ENCODE results near the gene GPR87.

Gene GPR87

DNA sequence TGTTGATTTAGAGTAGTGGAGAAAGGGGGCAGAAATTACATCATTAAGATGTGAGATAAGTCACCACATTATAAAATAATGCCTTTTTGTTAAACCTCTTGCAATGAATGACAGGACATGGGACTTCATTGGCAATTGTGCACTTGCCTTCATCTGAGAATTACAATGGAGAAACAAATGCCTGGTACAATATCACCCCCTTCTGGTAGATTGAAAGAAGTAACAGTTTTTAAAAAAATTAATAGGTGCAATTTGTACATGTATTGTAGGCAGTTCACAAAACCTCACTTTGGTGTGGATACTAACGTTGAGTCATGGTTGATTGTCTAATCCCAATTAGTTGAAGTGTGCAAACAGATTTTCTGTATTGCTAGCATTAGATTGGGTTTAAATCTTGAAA is 33.7 kb downstream of the GPR87 start:
- no peak for TF ChIP-seq ISL1 (CRISPR knock-in tag; IDR thresholded peaks at IDR 0.05)
- TF ChIP-seq, protein P1, sequence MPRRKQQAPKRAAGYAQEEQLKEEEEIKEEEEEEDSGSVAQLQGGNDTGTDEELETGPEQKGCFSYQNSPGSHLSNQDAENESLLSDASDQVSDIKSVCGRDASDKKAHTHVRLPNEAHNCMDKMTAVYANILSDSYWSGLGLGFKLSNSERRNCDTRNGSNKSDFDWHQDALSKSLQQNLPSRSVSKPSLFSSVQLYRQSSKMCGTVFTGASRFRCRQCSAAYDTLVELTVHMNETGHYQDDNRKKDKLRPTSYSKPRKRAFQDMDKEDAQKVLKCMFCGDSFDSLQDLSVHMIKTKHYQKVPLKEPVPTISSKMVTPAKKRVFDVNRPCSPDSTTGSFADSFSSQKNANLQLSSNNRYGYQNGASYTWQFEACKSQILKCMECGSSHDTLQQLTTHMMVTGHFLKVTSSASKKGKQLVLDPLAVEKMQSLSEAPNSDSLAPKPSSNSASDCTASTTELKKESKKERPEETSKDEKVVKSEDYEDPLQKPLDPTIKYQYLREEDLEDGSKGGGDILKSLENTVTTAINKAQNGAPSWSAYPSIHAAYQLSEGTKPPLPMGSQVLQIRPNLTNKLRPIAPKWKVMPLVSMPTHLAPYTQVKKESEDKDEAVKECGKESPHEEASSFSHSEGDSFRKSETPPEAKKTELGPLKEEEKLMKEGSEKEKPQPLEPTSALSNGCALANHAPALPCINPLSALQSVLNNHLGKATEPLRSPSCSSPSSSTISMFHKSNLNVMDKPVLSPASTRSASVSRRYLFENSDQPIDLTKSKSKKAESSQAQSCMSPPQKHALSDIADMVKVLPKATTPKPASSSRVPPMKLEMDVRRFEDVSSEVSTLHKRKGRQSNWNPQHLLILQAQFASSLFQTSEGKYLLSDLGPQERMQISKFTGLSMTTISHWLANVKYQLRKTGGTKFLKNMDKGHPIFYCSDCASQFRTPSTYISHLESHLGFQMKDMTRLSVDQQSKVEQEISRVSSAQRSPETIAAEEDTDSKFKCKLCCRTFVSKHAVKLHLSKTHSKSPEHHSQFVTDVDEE (CRISPR knock-in tag; IDR thresholded peaks at IDR 0.05), result no peak
- ATAC-seq, result peak; percentile 86

DNA sequence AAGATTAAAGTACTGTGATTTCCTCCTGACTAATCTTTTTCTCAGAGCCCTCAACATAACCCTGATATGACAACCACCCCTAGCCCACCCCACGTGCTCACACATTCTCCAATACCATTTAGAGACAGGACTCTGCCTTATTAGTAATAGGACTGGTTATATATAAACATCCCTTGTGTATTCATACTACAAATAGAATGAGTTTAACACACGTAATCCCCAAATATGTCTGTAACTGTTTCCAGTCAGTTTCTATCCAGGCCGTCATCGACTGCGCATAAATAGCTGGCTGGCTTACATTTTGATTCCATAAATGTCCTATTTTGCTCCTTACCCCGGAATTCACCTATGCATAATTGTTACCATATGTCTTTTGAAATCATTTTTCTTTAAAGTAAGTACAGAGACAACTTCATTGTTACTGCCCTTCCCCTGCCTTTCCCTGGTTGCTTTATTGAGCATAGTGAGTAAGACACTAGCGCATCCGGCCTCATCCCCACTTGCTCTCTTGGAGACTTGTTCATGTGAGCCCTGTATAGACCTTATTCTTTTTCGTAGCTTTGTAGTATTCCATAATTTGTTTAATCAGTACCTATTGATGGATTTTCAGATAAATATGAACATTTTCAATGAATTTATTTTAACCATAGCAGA is 34.8 kb downstream of the GPR87 start:
- TF ChIP-seq ZNF565 (CRISPR knock-in tag; conservative IDR thresholded peaks at IDR 0.05; ENCODE audit: low read depth) (no peak), ESRRG (CRISPR knock-in tag; IDR thresholded peaks at IDR 0.05) (no peak), ZFP30 (CRISPR knock-in tag; IDR thresholded peaks at IDR 0.05) (no peak), ARNTL (CRISPR knock-in tag; IDR thresholded peaks at IDR 0.05; ENCODE audit: borderline replicate concordance, low read depth) (no peak), ZC3H10 (CRISPR knock-in tag; IDR thresholded peaks at IDR 0.05) (no peak), OSR1 (CRISPR knock-in tag; IDR thresholded peaks at IDR 0.05) (no peak), SNAI2 (CRISPR knock-in tag; IDR thresholded peaks at IDR 0.05) (no peak), CSDC2 (CRISPR knock-in tag; IDR thresholded peaks at IDR 0.05) (no peak), RARB (CRISPR knock-in tag; IDR thresholded peaks at IDR 0.05) (no peak), TCF4 (CRISPR knock-in tag; IDR thresholded peaks at IDR 0.05; ENCODE audit: borderline replicate concordance) (no peak), ISL1 (CRISPR knock-in tag; IDR thresholded peaks at IDR 0.05) (no peak), GLIS3 (CRISPR knock-in tag; IDR thresholded peaks at IDR 0.05) (no peak), ZNF8 (CRISPR knock-in tag; IDR thresholded peaks at IDR 0.05) (no peak)
- TF ChIP-seq, protein P2, sequence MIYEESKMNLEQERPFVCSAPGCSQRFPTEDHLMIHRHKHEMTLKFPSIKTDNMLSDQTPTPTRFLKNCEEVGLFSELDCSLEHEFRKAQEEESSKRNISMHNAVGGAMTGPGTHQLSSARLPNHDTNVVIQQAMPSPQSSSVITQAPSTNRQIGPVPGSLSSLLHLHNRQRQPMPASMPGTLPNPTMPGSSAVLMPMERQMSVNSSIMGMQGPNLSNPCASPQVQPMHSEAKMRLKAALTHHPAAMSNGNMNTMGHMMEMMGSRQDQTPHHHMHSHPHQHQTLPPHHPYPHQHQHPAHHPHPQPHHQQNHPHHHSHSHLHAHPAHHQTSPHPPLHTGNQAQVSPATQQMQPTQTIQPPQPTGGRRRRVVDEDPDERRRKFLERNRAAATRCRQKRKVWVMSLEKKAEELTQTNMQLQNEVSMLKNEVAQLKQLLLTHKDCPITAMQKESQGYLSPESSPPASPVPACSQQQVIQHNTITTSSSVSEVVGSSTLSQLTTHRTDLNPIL (CRISPR knock-in tag; IDR thresholded peaks at IDR 0.05; ENCODE audit: low read depth), result no peak
- TF ChIP-seq, protein P3, sequence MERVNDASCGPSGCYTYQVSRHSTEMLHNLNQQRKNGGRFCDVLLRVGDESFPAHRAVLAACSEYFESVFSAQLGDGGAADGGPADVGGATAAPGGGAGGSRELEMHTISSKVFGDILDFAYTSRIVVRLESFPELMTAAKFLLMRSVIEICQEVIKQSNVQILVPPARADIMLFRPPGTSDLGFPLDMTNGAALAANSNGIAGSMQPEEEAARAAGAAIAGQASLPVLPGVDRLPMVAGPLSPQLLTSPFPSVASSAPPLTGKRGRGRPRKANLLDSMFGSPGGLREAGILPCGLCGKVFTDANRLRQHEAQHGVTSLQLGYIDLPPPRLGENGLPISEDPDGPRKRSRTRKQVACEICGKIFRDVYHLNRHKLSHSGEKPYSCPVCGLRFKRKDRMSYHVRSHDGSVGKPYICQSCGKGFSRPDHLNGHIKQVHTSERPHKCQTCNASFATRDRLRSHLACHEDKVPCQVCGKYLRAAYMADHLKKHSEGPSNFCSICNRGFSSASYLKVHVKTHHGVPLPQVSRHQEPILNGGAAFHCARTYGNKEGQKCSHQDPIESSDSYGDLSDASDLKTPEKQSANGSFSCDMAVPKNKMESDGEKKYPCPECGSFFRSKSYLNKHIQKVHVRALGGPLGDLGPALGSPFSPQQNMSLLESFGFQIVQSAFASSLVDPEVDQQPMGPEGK (CRISPR knock-in tag; IDR thresholded peaks at IDR 0.05; ENCODE audit: borderline replicate concordance), result no peak
- TF ChIP-seq, protein P4, sequence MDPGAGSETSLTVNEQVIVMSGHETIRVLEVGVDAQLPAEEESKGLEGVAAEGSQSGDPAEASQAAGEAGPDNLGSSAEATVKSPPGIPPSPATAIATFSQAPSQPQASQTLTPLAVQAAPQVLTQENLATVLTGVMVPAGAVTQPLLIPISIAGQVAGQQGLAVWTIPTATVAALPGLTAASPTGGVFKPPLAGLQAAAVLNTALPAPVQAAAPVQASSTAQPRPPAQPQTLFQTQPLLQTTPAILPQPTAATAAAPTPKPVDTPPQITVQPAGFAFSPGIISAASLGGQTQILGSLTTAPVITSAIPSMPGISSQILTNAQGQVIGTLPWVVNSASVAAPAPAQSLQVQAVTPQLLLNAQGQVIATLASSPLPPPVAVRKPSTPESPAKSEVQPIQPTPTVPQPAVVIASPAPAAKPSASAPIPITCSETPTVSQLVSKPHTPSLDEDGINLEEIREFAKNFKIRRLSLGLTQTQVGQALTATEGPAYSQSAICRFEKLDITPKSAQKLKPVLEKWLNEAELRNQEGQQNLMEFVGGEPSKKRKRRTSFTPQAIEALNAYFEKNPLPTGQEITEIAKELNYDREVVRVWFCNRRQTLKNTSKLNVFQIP (CRISPR knock-in tag; IDR thresholded peaks at IDR 0.05; ENCODE audit: borderline replicate concordance, low read depth), result no peak
- TF ChIP-seq, protein P1 (CRISPR knock-in tag; IDR thresholded peaks at IDR 0.05), result no peak
- TF ChIP-seq, protein P5, sequence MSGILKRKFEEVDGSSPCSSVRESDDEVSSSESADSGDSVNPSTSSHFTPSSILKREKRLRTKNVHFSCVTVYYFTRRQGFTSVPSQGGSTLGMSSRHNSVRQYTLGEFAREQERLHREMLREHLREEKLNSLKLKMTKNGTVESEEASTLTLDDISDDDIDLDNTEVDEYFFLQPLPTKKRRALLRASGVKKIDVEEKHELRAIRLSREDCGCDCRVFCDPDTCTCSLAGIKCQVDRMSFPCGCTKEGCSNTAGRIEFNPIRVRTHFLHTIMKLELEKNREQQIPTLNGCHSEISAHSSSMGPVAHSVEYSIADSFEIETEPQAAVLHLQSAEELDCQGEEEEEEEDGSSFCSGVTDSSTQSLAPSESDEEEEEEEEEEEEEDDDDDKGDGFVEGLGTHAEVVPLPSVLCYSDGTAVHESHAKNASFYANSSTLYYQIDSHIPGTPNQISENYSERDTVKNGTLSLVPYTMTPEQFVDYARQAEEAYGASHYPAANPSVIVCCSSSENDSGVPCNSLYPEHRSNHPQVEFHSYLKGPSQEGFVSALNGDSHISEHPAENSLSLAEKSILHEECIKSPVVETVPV (CRISPR knock-in tag; IDR thresholded peaks at IDR 0.05), result no peak
- peak; percentile 47; the same call in 2 of the 3 replicates for ATAC-seq
